Mesenchymal stem cell (in vitro differentiated cells and primary cell): ENCODE results near the gene CHRND.
A peak's percentile ranks its signal among the peaks of the same experiment; 100 is the strongest.

ENCODE experiments used
- DNase-seq: peaks from one replicate; pipeline ENCODE4 v3.0.0-alpha.2; 2013
- H2AFZ ChIP-seq: one replicate; pipeline ENCODE4 v1.6.1; 2013; ENCODE audit warnings: low read depth, mild to moderate bottlenecking, control low read depth, inconsistent platforms, low read length, moderate library complexity
- H2AK5ac ChIP-seq: 2 replicates; pipeline ENCODE4 v1.6.1; 2013; ENCODE audit warnings: low read length, moderate library complexity, mild to moderate bottlenecking, inconsistent platforms; ENCODE audit not compliant: severe bottlenecking
- H2BK120ac ChIP-seq: one replicate; pipeline ENCODE4 v1.6.1; 2013; ENCODE audit warnings: low read depth, mild to moderate bottlenecking, inconsistent platforms, low read length, moderate library complexity
- H2BK12ac ChIP-seq, 2 experiments: one replicate each; pipeline ENCODE4 v1.6.1; 2013; ENCODE audit warnings: inconsistent platforms in 2 of 2, low read length in 2 of 2, mild to moderate bottlenecking in 2 of 2, moderate library complexity in 2 of 2, control low read depth in 1 of 2
- H2BK15ac ChIP-seq: one replicate; pipeline ENCODE4 v1.6.1; 2013; ENCODE audit warnings: mild to moderate bottlenecking, low read depth, inconsistent platforms; ENCODE audit not compliant: poor library complexity, severe bottlenecking
- H2BK5ac ChIP-seq: 2 replicates; pipeline ENCODE4 v1.6.1; 2013; ENCODE audit warnings: low read depth, mild to moderate bottlenecking, low read length, control low read depth, inconsistent platforms; ENCODE audit not compliant: poor library complexity, severe bottlenecking
- H3K14ac ChIP-seq, 2 experiments: one replicate each; pipeline ENCODE4 v1.6.1; 2013; ENCODE audit warnings: inconsistent platforms in 2 of 2, low read length in 2 of 2, control low read depth in 1 of 2, mild to moderate bottlenecking in 1 of 2, moderate library complexity in 1 of 2
- H3K18ac ChIP-seq, 2 experiments: one replicate each; pipeline ENCODE4 v1.6.1; 2013; ENCODE audit warnings: inconsistent platforms in 2 of 2, low read length in 2 of 2, control low read depth in 1 of 2, low read depth in 1 of 2, mild to moderate bottlenecking in 1 of 2
- H3K23ac ChIP-seq, 2 experiments: one replicate each; pipeline ENCODE4 v1.6.1; 2013; ENCODE audit warnings: inconsistent platforms in 2 of 2, low read length in 2 of 2, mild to moderate bottlenecking in 2 of 2, moderate library complexity in 2 of 2, control low read depth in 1 of 2
- H3K27ac ChIP-seq: 2 replicates; pipeline ENCODE4 v1.5.1; 2013; ENCODE audit warnings: mild to moderate bottlenecking, moderate library complexity, low read length, control low read depth, inconsistent platforms; ENCODE audit not compliant: poor library complexity, severe bottlenecking
- H3K27me3 ChIP-seq, 2 experiments: 2 replicates each; pipeline versions ENCODE4 v1.6.1 to v1.7.0; 2013; ENCODE audit warnings: low read length in 2 of 2, mild to moderate bottlenecking in 2 of 2, moderate library complexity in 2 of 2, control low read depth in 1 of 2, inconsistent platforms in 1 of 2; ENCODE audit not compliant: control insufficient read depth in 1 of 2, insufficient read depth in 1 of 2
- H3K36me3 ChIP-seq, 2 experiments: 2 replicates each; pipeline versions ENCODE4 v1.6.1 to v1.7.0; 2013; ENCODE audit warnings: low read length in 2 of 2, control low read depth in 1 of 2, inconsistent platforms in 1 of 2, low read depth in 1 of 2, mild to moderate bottlenecking in 1 of 2; ENCODE audit not compliant: insufficient read depth in 2 of 2, control insufficient read depth in 1 of 2
- H3K4ac ChIP-seq, 2 experiments: one replicate each; pipeline ENCODE4 v1.6.1; 2013; ENCODE audit warnings: inconsistent platforms in 2 of 2, low read length in 2 of 2, mild to moderate bottlenecking in 2 of 2, moderate library complexity in 2 of 2, control low read depth in 1 of 2, low read depth in 1 of 2
- H3K4me1 ChIP-seq: 2 replicates; pipeline ENCODE4 v1.6.1; 2013; ENCODE audit warnings: low read depth, low read length, control low read depth; ENCODE audit not compliant: control insufficient read depth, insufficient read depth
- H3K4me2 ChIP-seq: 2 replicates; pipeline ENCODE4 v1.6.1; 2013; ENCODE audit warnings: low read length, mild to moderate bottlenecking, inconsistent platforms; ENCODE audit not compliant: poor library complexity, severe bottlenecking
- H3K4me3 ChIP-seq, 2 experiments: 2 replicates each; pipeline versions ENCODE4 v1.5.1 to v1.7.0; 2013; ENCODE audit warnings: low read length in 2 of 2, mild to moderate bottlenecking in 2 of 2, control low read depth in 1 of 2, low read depth in 1 of 2; ENCODE audit not compliant: insufficient read depth in 1 of 2
- H3K79me1 ChIP-seq: replicated peaks from 2 replicates; pipeline ENCODE4 v1.6.1; 2013; ENCODE audit warnings: mild to moderate bottlenecking, control low read depth, low read length, inconsistent platforms; ENCODE audit not compliant: poor library complexity, severe bottlenecking
- H3K9ac ChIP-seq: 2 replicates; pipeline ENCODE4 v1.7.0; 2013; ENCODE audit warnings: mild to moderate bottlenecking, low read length, moderate library complexity
- H3K9me3 ChIP-seq: 2 replicates; pipeline ENCODE4 v1.7.0; 2013; ENCODE audit warnings: mild to moderate bottlenecking, low read length; ENCODE audit not compliant: control insufficient read depth
- H4K8ac ChIP-seq: one replicate; pipeline ENCODE4 v1.6.1; 2013; ENCODE audit warnings: inconsistent platforms, mild to moderate bottlenecking, low read length, moderate library complexity
- H4K91ac ChIP-seq: one replicate; pipeline ENCODE4 v1.6.1; 2013; ENCODE audit warnings: mild to moderate bottlenecking, low read length, inconsistent platforms
- WGBS: methylation state at CpG from one replicate; pipeline ENCODE4 v1.1.7; 2013; ENCODE audit warnings: mixed read lengths; 5-methylcytosine and 5-hydroxymethylcytosine counted together

The CHRND gene

GRCh38 chr2:232521098-232521497 lies 4.9 kb upstream of the CHRND start:
- no peak overlapping the region for H2BK12ac ChIP-seq
- H3K9ac ChIP-seq, result no peak overlapping the region
- H3K27ac ChIP-seq, result no peak overlapping the region
- WGBS, result 84% methylated on average over 14 of the region's 14 CpGs
- no peak overlapping the region for H4K8ac ChIP-seq
- no peaks in the 10 kb centered on the region for H3K9me3 ChIP-seq
- no peaks in the 10 kb centered on the region for H3K79me1 ChIP-seq
- peaks cover 20% of the 10 kb centered on the region for H3K4me1 ChIP-seq
- H3K18ac ChIP-seq, result no peak overlapping the region
- no peak for DNase-seq
- no peak overlapping the region for H3K4ac ChIP-seq
- no peak overlapping the region for H3K14ac ChIP-seq
- no peak overlapping the region for H2AFZ ChIP-seq
- no peak overlapping the region for H2BK120ac ChIP-seq
- H2AK5ac ChIP-seq, result no peak overlapping the region
- H2BK5ac ChIP-seq, result no peak overlapping the region
- H3K36me3 ChIP-seq, result no peaks in the 10 kb centered on the region
- H3K4me2 ChIP-seq, result no peak overlapping the region
- H3K4me3 ChIP-seq, result no peak overlapping the region
- no peak overlapping the region for H4K91ac ChIP-seq
- H3K27me3 ChIP-seq, result peaks cover 79 to 81% of the 10 kb centered on the region in 2 experiments
- H3K23ac ChIP-seq, result no peak overlapping the region
- H2BK15ac ChIP-seq, result no peak overlapping the region

DNA sequence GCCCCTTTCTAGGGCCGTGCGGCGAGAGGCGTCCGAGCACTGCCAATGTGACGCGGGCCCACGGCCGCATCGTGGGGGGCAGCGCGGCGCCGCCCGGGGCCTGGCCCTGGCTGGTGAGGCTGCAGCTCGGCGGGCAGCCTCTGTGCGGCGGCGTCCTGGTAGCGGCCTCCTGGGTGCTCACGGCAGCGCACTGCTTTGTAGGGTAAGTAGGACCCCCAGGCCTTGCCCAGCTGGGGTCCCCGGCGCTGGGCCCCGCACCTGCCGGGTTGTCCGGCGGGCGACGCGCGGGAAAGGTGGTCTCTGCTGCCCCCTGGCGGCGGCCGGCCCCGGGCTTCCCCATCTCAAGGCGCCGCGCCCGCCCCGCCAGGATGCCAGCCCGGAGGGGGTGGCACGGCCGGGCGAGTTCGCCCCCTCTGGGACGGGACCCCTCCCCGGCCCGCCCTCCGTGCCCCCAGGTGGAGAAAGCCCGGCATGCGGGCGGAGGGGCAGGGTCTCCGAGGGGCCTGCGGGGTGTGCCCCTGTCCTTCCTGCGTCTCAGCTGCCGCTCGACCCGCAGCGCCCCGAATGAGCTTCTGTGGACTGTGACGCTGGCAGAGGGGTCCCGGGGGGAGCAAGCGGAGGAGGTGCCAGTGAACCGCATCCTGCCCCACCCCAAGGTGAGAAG lies 3.9 kb upstream of the CHRND start:
- Histone ChIP-seq H2AK5ac (no peak overlapping the region), H3K23ac (peak overlapping the region in 1 of 2 experiments; percentile 60), H2BK120ac (no peak overlapping the region), H2BK15ac (no peak overlapping the region), H4K8ac (no peak overlapping the region), H3K4me2 (peak overlapping the region; percentile 57), H3K14ac (no peak overlapping the region), H3K36me3 (no peaks in the 10 kb centered on the region), H3K18ac (no peak overlapping the region), H3K79me1 (no peaks in the 10 kb centered on the region), H3K4ac (no peak overlapping the region), H3K27ac (no peak overlapping the region), H3K4me3 (no peak overlapping the region), H4K91ac (no peak overlapping the region), H3K9ac (no peak overlapping the region), H3K9me3 (no peaks in the 10 kb centered on the region), H2BK12ac (no peak overlapping the region), H3K27me3 (peaks cover 77 to 82% of the 10 kb centered on the region in 2 experiments), H2AFZ (no peak overlapping the region), H3K4me1 (peaks cover 20% of the 10 kb centered on the region), H2BK5ac (no peak overlapping the region)
- peak; percentile 9 for DNase-seq
- 16% methylated on average over 45 of the region's 66 CpGs for WGBS

GRCh38 chr2:232522623-232523401 lies 3.1 kb upstream of the CHRND start:
- H3K23ac ChIP-seq, result no peak overlapping the region
- 47% methylated on average over 46 of the region's 46 CpGs for WGBS
- DNase-seq, result no peak

DNA sequence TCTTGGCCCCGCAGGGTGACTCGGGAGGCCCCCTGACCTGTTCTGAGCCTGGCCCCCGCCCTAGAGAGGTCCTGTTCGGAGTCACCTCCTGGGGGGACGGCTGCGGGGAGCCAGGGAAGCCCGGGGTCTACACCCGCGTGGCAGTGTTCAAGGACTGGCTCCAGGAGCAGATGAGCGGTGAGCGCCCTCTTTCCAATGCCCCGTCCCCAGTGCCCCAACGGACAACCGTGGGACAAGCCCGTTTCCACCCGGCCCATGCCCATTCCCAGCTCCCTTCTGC lies 2.6 kb upstream of the CHRND start:
- no peaks in the 10 kb centered on the region for H3K36me3 ChIP-seq
- H2BK5ac ChIP-seq, result no peak overlapping the region
- no peak overlapping the region for H3K14ac ChIP-seq
- no peak for DNase-seq
- no peak overlapping the region for H4K8ac ChIP-seq
- H3K27me3 ChIP-seq, result peaks cover 74 to 86% of the 10 kb centered on the region in 2 experiments
- no peak overlapping the region for H4K91ac ChIP-seq
- 38% methylated on average over 16 of the region's 16 CpGs for WGBS
- no peak overlapping the region for H3K4ac ChIP-seq
- H2BK15ac ChIP-seq, result no peak overlapping the region
- H2AFZ ChIP-seq, result no peak overlapping the region
- no peak overlapping the region for H3K9ac ChIP-seq
- H3K9me3 ChIP-seq, result no peaks in the 10 kb centered on the region
- no peak overlapping the region for H3K27ac ChIP-seq
- H2BK120ac ChIP-seq, result no peak overlapping the region
- H3K23ac ChIP-seq, result no peak overlapping the region
- no peaks in the 10 kb centered on the region for H3K79me1 ChIP-seq
- H2BK12ac ChIP-seq, result no peak overlapping the region
- no peak overlapping the region for H3K18ac ChIP-seq
- peaks cover 20% of the 10 kb centered on the region for H3K4me1 ChIP-seq
- H3K4me2 ChIP-seq, result peak overlapping the region; percentile 74
- no peak overlapping the region for H3K4me3 ChIP-seq
- H2AK5ac ChIP-seq, result no peak overlapping the region

More at GRCh38 chr2:232522623-232523401, 3.1 kb upstream of the CHRND start:
- no peaks in the 10 kb centered on the region for H3K79me1 ChIP-seq
- H3K27ac ChIP-seq, result no peak overlapping the region
- H2BK15ac ChIP-seq, result no peak overlapping the region
- H3K27me3 ChIP-seq, result peaks cover 73 to 82% of the 10 kb centered on the region in 2 experiments
- H3K36me3 ChIP-seq, result no peaks in the 10 kb centered on the region
- H3K4me3 ChIP-seq, result no peak overlapping the region
- peaks cover 20% of the 10 kb centered on the region for H3K4me1 ChIP-seq
- H3K4ac ChIP-seq, result no peak overlapping the region
- H2AFZ ChIP-seq, result no peak overlapping the region
- no peak overlapping the region for H3K4me2 ChIP-seq
- H2AK5ac ChIP-seq, result no peak overlapping the region
- H4K8ac ChIP-seq, result no peak overlapping the region
- H3K9ac ChIP-seq, result no peak overlapping the region
- H3K18ac ChIP-seq, result no peak overlapping the region
- no peak overlapping the region for H3K14ac ChIP-seq
- no peak overlapping the region for H2BK12ac ChIP-seq
- no peak overlapping the region for H4K91ac ChIP-seq
- H2BK120ac ChIP-seq, result no peak overlapping the region
- H3K9me3 ChIP-seq, result no peaks in the 10 kb centered on the region
- no peak overlapping the region for H2BK5ac ChIP-seq
